Ovary (tissue), 9 donors: Measurements from ENCODE around the gene MZF1. TPM values are rescaled to one million over a fixed set of nuclear protein-coding genes. Genes with fewer than 3 reads are reported as not detected.

Source experiments
- DNase-seq, 5 donors: peaks; one replicate each; pipeline ENCODE4 v3.0.0-alpha.2; 2019 to 2020
- H3K27ac ChIP-seq, 2 donors: fragments of 200-600 bp; one replicate each; pipeline versions ENCODE4 v1.5.1 to v1.8.0; 2019 to 2022
- H3K27me3 ChIP-seq: fragments of 200-600 bp; one replicate; pipeline ENCODE4 v1.8.0; 2022
- H3K36me3 ChIP-seq: fragments of 200-600 bp; sonication (generic); one replicate; pipeline ENCODE4 v1.5.1; 2019
- H3K4me1 ChIP-seq: one replicate; pipeline ENCODE4 v1.8.1; 2013; ENCODE audit warnings: mild to moderate bottlenecking, moderate library complexity; ENCODE audit not compliant: insufficient read depth
- H3K4me3 ChIP-seq: fragments of 200-600 bp; sonication (generic); one replicate; pipeline ENCODE4 v1.5.1; 2017
- H3K9me3 ChIP-seq, 2 donors: fragments of 200-600 bp in 1 of 2; sonication (generic) in 1 of 2; one replicate each; pipeline versions ENCODE4 v1.5.1 to v1.8.1; 2013 to 2019; ENCODE audit warnings: mild to moderate bottlenecking in 1 of 2, moderate library complexity in 1 of 2
- CTCF ChIP-seq, 3 donors: fragments of 450-650 bp in 2 of 3; fragments of 200-600 bp in 1 of 3; IDR thresholded peaks; one replicate each; pipeline versions ENCODE4 v1.5.1 to v1.8.0; 2016 to 2022; ENCODE audit warnings: antibody characterized with exemption in 3 of 3, mild to moderate bottlenecking in 1 of 3
- EP300 ChIP-seq: sonication (generic); formaldehyde crosslinking; IDR thresholded peaks from one replicate; pipeline ENCODE4 v1.6.1; 2017; ENCODE audit warnings: antibody characterized with exemption
- POLR2A ChIP-seq: fragments of 450-650 bp; IDR thresholded peaks from one replicate; pipeline ENCODE4 v1.6.1; 2017; ENCODE audit warnings: antibody characterized with exemption, mild to moderate bottlenecking, moderate library complexity
- WGBS, 3 donors: extraction: QIAGEN DNeasy Blood & Tissue Kit in 1 of 3; methylation state at CpG; one replicate each; pipeline versions ENCODE4 v1.1.5 to v1.1.7; 2013 to 2017; 5-methylcytosine and 5-hydroxymethylcytosine counted together
- intact Hi-C, 4 donors: fragments of 100-400 bp; cut with DNase I; formaldehyde crosslinking; loops; one replicate each; pipeline versions ENCODE4 v1.11.0 to v1.15.1; 2022 to 2023
- polyA plus RNA-seq, 2 donors: library from polyadenylated mRNA; stranded (reverse); fragments of 200-250 nt in 1 of 2; fragments of 350-450 nt in 1 of 2; fragmentation: Illumina TruSeq in 1 of 2; extraction: RNeasy Lipid Tissue Mini Kit (QIAGEN cat#74804) in 1 of 2; gene quantifications; one replicate each; pipeline ENCODE4 v1.2.3, GENCODE V29; 2013 to 2014
- total RNA-seq, 7 donors: library from RNA; depleted of rRNA in 2 of 7; stranded (reverse); fragments of >200 nt in 2 of 7; fragmentation: NEBNext Ultra II Directional in 3 of 7; extraction: Animal tissue kit (Norgen Biotek cat#: 25700) in 3 of 7; gene quantifications; one replicate each; pipeline versions ENCODE4 v1.1.0 to v1.2.4, GENCODE V29; 2016 to 2023
- donor health status: DM: no; HTN: no; CAD: no; lungs with moderate emphysema.
- donor health status: DM: no; HTN: no; CAD: no.
- donor health status: Bipolar disorder and iron deficiency.
- donor health status: DM: yes; HTN: yes; CAD: no.
- donor health status: DM: no; HTN: no; CAD: no.
- donor health status: DM: yes; HTN: yes; CAD: no.

The MZF1 gene
- total and polyA plus RNA-seq, 9 donors = 10.8 to 48.0 (median 30.6) TPM

- Histone ChIP-seq H3K4me3 (peak overlapping the region; percentile 84), H3K4me1 (peaks cover 19% of the 10 kb centered on the region), H3K27ac (peak overlapping the region; percentile 78 to 95), H3K36me3 (no peaks in the 10 kb centered on the region), H3K27me3 (no peaks in the 10 kb centered on the region), H3K9me3 (no peaks in the 10 kb centered on the region)
- 22 to 31% (median 27%) methylated on average over 4 of the region's 4 CpGs for WGBS, 3 donors
- intact Hi-C loops = no loop called here
- TF ChIP-seq CTCF (IDR thresholded peaks at IDR 0.05) (no peak), EP300 (no peak), POLR2A (no peak)
- DNase-seq = peak in 1 of 5 donors; percentile 50
Measured at GRCh38 chr19:58555369-58555885, 17.7 kb downstream of the MZF1 start.

DNA sequence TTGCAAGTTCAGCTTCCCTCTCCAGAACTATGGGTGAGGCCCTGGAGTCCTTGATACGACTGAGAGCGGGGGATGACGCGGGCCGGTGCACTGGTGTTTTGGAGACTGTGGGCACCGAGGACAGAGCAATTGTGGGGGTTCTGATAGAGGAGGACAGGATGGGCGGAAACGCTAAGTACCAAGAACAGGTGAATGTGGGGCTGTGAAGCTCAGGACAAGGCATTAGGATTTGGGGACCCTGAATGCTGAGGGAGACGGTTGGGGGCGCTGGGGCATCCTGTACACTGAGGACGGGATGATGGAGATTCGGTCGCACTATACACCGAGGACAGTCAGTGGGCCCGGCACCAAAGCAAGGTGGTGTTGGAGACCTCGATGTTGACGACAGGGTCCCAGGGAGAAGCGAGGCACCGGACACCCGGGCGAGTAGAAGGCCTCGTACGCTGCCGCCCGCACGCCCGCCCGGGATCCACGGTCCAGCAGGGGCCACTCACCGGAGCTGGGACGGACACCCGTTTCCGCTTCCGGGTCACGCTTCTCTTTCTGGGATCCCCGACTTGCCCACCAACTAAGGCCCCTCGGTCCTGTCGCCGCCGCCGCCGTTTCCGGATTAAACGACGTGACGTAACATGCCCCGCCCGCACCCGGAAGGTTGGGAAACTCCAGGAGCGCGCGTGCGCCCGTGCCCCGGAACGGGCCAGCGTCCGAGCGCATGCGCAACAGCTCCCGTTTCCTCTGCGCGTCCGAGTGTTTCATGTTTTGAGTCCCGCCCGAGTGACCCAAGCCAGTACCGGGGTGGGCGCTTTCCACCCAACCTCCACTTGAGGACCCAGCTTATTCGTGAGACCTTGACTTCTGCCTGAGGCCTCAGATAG is 18.4 kb downstream of the MZF1 start, which contains the start of gene CHMP2A:
CHMP2A (minus strand) TSS at position 612 of the 875 bp plus-strand sequence. CDS start 893 bp downstream, outside the sequence.
- Histone ChIP-seq H3K27me3 (no peaks in the 10 kb centered on the region), H3K4me3 (peak within 1 kb of the TSS; percentile 84), H3K4me1 (peaks cover 16% of the 10 kb centered on the region), H3K9me3 (no peaks in the 10 kb centered on the region), H3K36me3 (no peaks in the 10 kb centered on the region), H3K27ac (peak within 1 kb of the TSS; percentile 78 to 95)
- intact Hi-C loops = no loop called here
- peak; percentile 99 for DNase-seq
- WGBS, 3 donors = 1% methylated on average over 55 to 69 of the region's 69 CpGs
- peak; percentile 84 for TF ChIP-seq POLR2A
- TF ChIP-seq CTCF (IDR thresholded peaks at IDR 0.05) = peak in 1 of 3 donors; percentile 23
- peak; percentile 66 for TF ChIP-seq EP300

DNA sequence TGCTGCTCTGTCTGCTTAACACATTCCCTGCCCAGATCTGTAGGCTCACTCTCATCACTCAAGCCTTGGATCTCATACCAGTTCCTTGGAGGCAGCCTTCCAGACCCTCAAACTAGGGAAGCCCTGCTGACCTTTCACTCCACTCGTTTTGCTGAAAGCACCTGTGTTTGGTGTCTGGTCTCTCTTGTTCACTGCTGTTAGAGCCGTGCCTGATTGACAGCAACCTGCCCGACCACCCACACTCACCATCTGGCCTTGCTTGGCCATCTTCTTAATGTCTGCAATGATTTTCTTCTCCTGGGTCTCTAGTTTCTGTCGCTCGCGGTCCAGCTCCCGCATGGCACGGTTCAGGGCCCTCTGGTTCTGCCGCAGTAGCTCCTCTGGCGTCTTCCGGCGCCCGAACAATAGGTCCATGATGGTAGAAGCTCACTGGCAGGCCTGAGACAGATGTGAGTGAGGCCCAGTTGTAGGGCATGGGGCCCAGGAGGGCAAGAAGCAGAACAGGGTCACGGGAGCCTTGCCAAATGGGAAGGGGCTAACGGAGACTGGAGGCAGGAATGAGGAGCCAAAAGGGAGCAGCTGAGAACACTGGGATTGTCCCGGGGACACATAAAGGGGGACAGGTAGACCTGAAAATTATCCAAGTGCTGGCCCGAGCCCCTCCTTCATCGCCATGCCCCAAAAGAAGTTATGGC is 19.2 kb downstream of the MZF1 start:
- WGBS, 3 donors = 19 to 37% (median 21%) methylated on average over 18 of the region's 18 CpGs
- peak overlapping the region; percentile 9 to 95 for H3K27ac ChIP-seq
- intact Hi-C loops = no loop called here
- H3K36me3 ChIP-seq = no peaks in the 10 kb centered on the region
- H3K9me3 ChIP-seq = no peaks in the 10 kb centered on the region
- peaks cover 14% of the 10 kb centered on the region for H3K4me1 ChIP-seq
- H3K4me3 ChIP-seq = peak overlapping the region; percentile 84
- no peaks in the 10 kb centered on the region for H3K27me3 ChIP-seq
- DNase-seq = peak in 3 of 5 donors; percentile 55 to 68 (median 59)
- TF ChIP-seq CTCF (IDR thresholded peaks at IDR 0.05) = no peak

DNA sequence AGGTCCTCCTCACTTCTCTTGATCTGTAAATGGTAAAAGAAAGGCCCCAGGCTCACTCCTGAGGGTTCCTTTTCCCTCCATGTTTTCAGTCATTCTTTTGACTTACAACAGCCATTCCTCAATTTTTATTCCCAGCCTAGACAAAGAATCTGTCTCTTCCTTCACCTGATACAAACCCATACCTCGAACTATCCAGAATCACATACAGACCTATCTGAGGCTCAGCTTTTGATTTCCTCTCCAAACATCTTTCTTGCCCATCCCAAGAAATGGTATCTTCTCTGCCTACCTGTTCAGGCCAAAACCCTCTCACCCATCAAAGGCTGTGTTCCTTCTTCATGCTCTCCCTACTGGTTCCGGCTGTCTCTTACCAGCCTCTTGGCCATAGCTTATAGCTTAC is 20.5 kb downstream of the MZF1 start:
- no peaks in the 10 kb centered on the region for H3K27me3 ChIP-seq
- WGBS, 3 donors = 79 to 87% (median 87%) methylated on average over 2 of the region's 2 CpGs
- H3K4me1 ChIP-seq = peaks cover 14% of the 10 kb centered on the region
- no peak overlapping the region for H3K27ac ChIP-seq
- H3K36me3 ChIP-seq = no peaks in the 10 kb centered on the region
- DNase-seq = no peak
- H3K4me3 ChIP-seq = no peak overlapping the region
- no peaks in the 10 kb centered on the region for H3K9me3 ChIP-seq
- TF ChIP-seq CTCF (IDR thresholded peaks at IDR 0.05) (no peak), EP300 (no peak), POLR2A (no peak)
- intact Hi-C loops = no loop called here
